ENCODE measurements around the gene RAD51B.

The RAD51B gene

GRCh38 chr14:68312884-68313610 is 493.5 kb downstream of the RAD51B start:
- FAIRE-seq, result no peak

- no peak for FAIRE-seq
These were observed 495.1 kb downstream of the RAD51B start for GRCh38 chr14:68314642-68315041.

GRCh38 chr14:68315081-68315480 is 495.5 kb downstream of the RAD51B start:
- FAIRE-seq, result no peak

DNA sequence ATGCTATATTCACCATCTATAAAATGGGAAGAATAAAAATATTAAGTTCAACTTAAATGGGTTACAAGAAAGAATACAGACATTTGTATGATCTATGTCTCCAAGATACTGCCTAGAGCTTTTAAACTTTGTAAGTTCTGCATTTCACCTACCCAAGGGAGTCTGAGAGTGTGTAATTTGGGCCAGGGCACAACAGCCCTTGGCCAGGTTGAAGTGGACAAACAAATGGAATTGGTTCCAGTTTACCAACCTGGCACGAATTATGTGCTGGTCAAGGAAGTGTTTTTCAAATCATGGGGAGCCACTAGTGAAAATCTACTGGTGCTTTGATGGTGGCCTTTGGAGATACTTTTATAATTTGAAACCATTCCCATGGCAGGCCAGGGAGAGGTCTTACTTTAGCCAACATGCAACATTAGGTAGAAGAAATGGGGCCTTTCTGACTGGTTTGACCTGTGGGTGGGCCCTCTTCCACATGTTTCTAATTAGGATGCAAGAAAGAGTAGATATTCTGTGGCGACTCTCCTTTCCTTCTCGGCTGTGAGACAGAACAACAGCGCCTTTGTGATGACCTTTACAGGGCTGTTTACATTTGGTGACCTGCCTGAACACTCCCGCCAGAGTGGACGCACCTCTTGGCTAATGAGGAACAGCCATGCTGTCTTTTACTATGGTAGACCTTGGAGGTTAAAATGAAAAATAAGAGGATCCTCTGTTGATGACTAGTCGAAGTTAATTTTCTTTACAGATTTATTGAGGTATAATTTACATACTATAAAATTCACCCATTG is 496.7 kb downstream of the RAD51B start:
- no peak for FAIRE-seq

DNA sequence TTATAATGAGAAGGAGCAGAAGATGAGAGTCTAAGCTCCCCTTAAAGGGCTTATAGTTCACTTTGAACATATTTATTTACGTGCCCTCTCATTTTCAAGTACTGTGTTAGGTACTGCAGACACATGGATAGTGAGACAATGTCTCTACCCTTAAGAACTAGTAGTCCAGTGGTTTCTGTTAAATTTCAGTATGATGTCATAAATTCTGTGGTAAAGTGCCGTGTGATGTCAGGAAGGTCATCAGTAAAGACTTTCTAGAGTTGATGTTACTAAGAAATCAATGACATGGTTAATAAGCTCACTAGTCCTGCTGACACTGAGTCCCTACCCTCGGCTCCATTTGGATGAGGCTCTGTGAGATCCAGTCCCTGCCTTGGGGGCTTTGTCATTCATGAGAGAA is 497.7 kb downstream of the RAD51B start:
- FAIRE-seq, result no peak

- no peak for FAIRE-seq
These were observed 499.2 kb downstream of the RAD51B start for GRCh38 chr14:68318828-68319227.

GRCh38 chr14:68320495-68320894 is 500.9 kb downstream of the RAD51B start:
- no peak for FAIRE-seq

GRCh38 chr14:68322940-68323620 is 503.5 kb downstream of the RAD51B start:
- no peak for FAIRE-seq

DNA sequence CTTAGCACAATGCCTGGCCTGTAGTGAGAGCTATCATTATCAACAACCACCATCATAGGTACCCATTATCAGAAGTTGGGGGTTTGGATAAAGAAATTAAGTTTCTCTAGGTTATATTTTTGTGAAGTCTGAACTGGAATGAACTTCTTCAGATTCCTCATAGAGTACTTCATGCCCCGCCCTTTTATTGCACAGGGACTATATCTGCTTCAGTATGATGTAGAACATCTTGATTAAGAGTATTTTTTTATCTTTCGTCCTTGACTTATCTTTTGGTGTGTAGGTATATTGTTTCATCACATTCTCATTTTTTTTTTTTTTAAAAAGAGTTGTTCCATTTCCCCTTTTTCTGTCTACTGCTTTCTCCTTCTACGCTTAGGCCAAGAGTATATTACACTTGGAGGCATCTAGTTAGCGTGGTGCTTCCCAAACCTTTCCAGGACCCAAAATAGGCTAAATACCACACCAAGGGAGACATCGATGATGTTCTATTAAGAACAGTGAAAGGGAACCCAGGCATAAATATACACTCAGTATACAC is 505.8 kb downstream of the RAD51B start:
- FAIRE-seq, result no peak

DNA sequence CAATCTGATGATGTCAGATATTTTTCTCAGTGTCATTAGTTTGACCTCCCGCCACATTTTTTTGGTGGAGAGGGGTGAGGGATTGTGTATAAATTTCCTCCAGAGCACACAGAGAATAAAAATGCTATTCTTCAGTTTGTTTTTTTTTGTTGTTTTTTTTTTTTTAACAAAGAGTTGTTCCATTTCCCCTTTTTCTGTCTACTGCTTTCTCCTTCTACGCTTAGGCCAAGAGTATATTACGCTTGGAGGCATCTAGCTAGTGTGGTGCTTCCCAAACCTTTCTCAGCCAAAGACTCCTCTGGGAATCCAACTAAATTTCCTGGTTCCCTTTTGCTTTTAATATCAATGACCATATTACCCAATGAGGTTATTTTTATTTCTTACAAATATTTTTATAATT is 507.7 kb downstream of the RAD51B start:
- FAIRE-seq, result no peak

DNA sequence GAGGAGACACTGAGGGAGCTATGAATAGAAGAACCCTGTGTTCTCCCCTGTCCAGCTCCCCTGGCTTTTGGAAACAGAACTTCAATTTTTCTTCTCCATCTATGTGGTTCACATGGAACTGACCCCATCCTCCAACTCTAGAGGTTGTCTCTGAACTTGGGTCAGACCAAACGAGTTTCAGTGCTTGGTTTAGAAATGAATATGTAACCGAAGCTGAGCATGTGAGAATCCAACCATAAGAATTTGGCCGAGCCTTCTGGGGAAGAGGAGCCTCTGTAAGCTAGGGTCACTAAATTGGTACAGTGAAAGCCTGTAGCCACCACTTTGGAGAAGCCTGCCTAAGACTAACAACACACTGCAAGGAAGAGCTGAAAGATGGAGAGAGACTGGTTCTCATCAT is 508.9 kb downstream of the RAD51B start:
- FAIRE-seq, result no peak

GRCh38 chr14:68331426-68331825 is 511.8 kb downstream of the RAD51B start:
- FAIRE-seq, result no peak

GRCh38 chr14:68331991-68332390 is 512.4 kb downstream of the RAD51B start:
- FAIRE-seq, result no peak

- FAIRE-seq, result no peak
These were observed 513.7 kb downstream of the RAD51B start for GRCh38 chr14:68333262-68333661.

- FAIRE-seq, result no peak
These were observed 515.7 kb downstream of the RAD51B start for GRCh38 chr14:68335312-68335711.

DNA sequence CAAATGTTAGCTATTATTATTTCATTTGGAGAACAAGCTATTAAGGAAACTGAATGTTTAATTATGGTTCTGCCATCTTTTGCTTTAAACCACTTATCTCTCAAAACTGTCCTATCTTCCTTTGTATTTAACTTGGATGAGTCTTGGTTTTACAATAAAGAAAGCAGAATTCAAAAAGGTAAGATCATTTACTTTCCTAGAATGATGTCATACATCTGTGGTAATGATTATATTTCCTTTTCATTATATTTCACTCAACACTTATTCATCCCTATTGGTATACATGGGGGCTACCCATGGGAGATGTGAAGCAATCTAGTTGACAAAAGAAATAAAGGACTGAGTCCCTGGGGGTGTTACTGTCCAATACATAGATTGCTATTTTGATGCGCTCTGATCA is 516.6 kb downstream of the RAD51B start:
- FAIRE-seq, result no peak

- FAIRE-seq, result no peak
These were observed 517.7 kb downstream of the RAD51B start for GRCh38 chr14:68337279-68337678.

- no peak for FAIRE-seq
These were observed 520.7 kb downstream of the RAD51B start for GRCh38 chr14:68340262-68340661.

DNA sequence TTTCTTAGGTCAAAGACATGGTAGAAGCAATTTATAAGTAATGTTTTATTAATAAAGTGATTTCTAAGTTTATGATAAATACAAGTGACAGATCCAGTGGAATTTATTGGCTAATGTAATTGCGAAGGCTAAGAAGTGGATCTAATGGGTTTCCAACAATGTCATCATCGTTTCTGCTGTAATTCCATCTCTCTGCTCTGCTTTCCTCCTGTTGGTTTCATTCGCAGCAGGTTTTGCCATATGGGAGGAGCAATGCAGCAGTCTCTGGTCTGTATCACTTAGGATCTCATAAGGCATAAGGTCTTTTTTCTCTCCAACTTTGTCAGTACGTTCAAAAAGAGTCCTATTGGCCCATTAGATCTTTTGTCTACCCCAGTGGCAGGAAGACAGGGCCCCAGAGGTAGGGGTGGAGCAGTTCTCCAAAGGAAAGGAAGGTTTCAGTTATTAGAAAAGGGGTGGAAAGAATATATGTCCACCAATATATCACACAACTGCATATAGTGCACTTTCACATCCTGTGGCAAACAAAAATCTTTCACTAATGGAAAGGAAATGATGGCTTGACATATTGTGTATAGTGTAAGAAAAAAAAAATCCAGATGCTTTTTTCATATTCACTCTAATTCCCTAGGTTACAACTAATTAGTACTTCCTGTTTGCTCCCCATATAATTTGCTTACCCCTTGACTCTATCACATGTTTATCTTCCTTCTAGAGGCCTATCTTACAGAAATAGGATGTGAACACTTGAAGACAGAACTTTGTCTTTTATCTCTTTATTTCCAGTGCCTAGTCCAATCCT is 522.0 kb downstream of the RAD51B start:
- FAIRE-seq, result no peak

DNA sequence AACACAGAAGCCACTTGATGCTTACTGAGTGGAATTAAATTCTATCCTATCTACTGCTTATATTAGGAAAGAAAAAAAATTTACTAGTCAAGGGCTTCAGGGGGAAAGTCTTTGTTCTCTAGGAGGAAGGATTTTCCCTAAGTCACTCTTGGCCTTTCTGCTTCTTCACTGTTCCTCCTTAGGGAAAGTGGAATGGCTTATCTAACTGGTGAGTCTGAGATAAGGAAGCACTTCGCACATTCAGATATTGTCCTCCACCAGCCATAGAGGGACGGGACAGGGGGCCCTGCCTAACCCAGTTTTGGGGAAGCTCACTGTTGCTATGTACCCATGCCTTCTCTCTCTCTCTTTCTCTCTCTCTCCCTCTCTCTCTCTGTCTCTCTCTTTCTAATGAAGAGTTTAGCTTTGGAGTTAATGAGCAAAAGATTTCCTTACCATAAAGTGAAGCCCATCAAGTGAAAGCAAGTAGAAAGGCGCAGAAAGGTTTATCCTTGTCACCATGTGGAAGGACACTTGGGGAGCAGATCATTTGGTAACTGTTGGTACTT is 522.7 kb downstream of the RAD51B start:
- no peak for FAIRE-seq

DNA sequence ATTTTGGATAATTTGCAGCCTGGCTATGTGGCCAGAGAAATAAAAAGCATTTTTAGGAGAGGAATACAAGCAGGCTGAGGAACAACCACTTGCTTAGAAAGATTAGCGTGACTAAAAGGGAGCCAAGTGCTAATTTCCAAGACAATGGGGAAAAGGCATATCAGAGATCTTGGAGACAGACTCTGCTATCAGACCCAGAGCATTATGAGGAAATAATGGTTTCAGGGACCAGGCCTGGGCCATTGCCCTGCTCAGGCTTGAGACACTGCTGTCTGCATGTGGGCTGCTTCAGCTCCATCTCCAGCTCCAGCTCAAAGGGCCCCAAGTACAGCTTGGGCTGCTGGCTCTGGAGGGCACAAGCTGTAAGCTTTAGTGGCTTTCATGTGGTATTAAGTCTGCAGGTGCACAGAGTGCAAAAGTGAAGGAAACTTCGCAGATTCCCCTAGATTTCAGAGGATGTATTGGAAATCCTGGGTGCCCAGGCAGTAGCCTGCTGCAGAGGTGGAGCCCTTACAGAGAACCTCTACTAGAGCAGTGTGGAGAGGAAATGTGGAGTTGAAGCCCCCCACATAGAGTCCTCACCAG is 524.0 kb downstream of the RAD51B start:
- FAIRE-seq, result no peak

- FAIRE-seq, result no peak
These were observed 526.2 kb downstream of the RAD51B start for GRCh38 chr14:68345738-68346137.
